Osteoblast (primary cell): ENCODE data around the gene NOL6. TPM values are rescaled to one million over a fixed set of nuclear protein-coding genes. Genes with fewer than 3 reads are reported as not detected.
A peak's percentile ranks its signal among the peaks of the same experiment; 100 is the strongest.
"Not testable (repeated sequence)": the region's sequence is repeated elsewhere in the genome, so short reads cannot be mapped to it uniquely, and the experiment has no call there.

Experiments
- DNase-seq: peaks from one replicate; pipeline ENCODE4 v3.0.0; 2011; ENCODE audit warnings: low spot score, mixed read lengths; ENCODE audit not compliant: insufficient read length; ENCODE audit errors: missing footprints
- H2AFZ ChIP-seq: 2 replicates; pipeline ENCODE4 v1.6.0; 2011; ENCODE audit warnings: mild to moderate bottlenecking, low read length
- H3K27ac ChIP-seq: 2 replicates; pipeline ENCODE4 v1.5.1; 2011; ENCODE audit warnings: mild to moderate bottlenecking, low read depth, low read length, moderate library complexity
- H3K27me3 ChIP-seq: 2 replicates; pipeline ENCODE4 v1.6.0; 2012; ENCODE audit warnings: mild to moderate bottlenecking, control low read depth, inconsistent platforms, low read length, moderate library complexity; ENCODE audit not compliant: insufficient read depth
- H3K36me3 ChIP-seq: 2 replicates; pipeline ENCODE4 v1.5.1; 2011; ENCODE audit warnings: mild to moderate bottlenecking, low read length, control low read depth, moderate library complexity; ENCODE audit not compliant: insufficient read depth
- H3K4me1 ChIP-seq: 2 replicates; pipeline ENCODE4 v1.5.1; 2011; ENCODE audit warnings: mild to moderate bottlenecking, low read length, control low read depth, moderate library complexity; ENCODE audit not compliant: insufficient read depth
- H3K4me2 ChIP-seq: 2 replicates; pipeline ENCODE4 v1.6.0; 2011; ENCODE audit warnings: mild to moderate bottlenecking, low read length; ENCODE audit not compliant: insufficient read depth
- H3K4me3 ChIP-seq: fragments of 200-600 bp; sonication (generic); 3 replicates; pipeline ENCODE4 v1.5.1; 2012; ENCODE audit warnings: mild to moderate bottlenecking, low read length, inconsistent platforms; ENCODE audit not compliant: insufficient read depth
- H3K79me2 ChIP-seq: 2 replicates; pipeline ENCODE4 v1.6.0; 2012; ENCODE audit warnings: mild to moderate bottlenecking, low read length, control low read depth, inconsistent platforms; ENCODE audit not compliant: insufficient read depth
- H3K9me3 ChIP-seq: 2 replicates; pipeline ENCODE4 v1.5.1; 2011; ENCODE audit warnings: low read depth, low read length, control low read depth
- H4K20me1 ChIP-seq: 2 replicates; pipeline ENCODE4 v1.6.0; 2012; ENCODE audit warnings: mild to moderate bottlenecking, low read length, control low read depth; ENCODE audit not compliant: insufficient read depth
- total RNA-seq: library from RNA; depleted of rRNA; stranded (reverse); fragments of >200 nt; gene quantifications from 2 replicates; pipeline ENCODE4 v1.2.3, GENCODE V29; 2012
- TF ChIP-seq, protein P1 (sequence below): IDR thresholded peaks from 2 replicates; pipeline ENCODE4 v1.5.1; 2011; ENCODE audit warnings: mild to moderate bottlenecking, low read depth, low read length, moderate library complexity; ENCODE audit errors: extremely low read depth

The NOL6 gene, protein sequence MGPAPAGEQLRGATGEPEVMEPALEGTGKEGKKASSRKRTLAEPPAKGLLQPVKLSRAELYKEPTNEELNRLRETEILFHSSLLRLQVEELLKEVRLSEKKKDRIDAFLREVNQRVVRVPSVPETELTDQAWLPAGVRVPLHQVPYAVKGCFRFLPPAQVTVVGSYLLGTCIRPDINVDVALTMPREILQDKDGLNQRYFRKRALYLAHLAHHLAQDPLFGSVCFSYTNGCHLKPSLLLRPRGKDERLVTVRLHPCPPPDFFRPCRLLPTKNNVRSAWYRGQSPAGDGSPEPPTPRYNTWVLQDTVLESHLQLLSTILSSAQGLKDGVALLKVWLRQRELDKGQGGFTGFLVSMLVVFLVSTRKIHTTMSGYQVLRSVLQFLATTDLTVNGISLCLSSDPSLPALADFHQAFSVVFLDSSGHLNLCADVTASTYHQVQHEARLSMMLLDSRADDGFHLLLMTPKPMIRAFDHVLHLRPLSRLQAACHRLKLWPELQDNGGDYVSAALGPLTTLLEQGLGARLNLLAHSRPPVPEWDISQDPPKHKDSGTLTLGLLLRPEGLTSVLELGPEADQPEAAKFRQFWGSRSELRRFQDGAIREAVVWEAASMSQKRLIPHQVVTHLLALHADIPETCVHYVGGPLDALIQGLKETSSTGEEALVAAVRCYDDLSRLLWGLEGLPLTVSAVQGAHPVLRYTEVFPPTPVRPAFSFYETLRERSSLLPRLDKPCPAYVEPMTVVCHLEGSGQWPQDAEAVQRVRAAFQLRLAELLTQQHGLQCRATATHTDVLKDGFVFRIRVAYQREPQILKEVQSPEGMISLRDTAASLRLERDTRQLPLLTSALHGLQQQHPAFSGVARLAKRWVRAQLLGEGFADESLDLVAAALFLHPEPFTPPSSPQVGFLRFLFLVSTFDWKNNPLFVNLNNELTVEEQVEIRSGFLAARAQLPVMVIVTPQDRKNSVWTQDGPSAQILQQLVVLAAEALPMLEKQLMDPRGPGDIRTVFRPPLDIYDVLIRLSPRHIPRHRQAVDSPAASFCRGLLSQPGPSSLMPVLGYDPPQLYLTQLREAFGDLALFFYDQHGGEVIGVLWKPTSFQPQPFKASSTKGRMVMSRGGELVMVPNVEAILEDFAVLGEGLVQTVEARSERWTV
- 18.6 and 23.5 TPM in 2 replicates for total RNA-seq

DNA sequence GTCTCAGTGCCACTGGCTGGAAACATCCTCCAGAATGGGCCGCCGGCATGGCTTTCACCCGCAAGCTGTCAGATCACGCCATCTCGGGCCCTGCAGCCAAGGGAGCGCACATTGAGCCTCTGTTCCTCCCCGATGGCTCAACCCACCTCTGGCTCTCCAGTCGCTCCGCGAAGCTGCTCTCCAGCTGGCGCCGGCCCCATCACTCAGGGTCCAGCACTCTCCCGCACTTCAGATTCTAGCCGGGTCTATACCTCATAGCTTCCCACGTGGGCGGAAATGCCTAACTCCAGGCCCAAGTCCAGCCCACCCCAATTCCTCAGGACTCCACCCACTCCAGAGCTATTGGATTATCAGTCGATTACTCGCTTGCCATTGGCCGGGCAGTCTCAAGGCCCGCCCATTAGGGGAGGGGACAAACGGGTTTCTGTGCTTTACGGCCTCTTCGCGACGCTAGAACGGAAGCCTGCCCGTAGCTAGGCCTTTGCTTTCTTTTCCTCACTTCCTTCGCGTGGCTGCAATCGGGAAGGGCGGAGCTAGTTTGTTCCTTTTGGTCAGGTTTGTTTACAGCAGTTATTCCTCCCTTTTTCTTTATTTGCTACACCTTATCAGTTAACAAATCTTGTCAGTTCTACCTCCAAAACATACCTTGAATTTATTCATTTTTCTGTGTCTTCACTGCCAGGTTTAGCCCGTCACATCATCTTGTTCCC lies at the start of gene NOL6:
NOL6 (minus strand) TSS at position 282 of the 710 bp plus-strand sequence; CDS start at position 200, 82 bp downstream.
- H3K27me3 ChIP-seq, result no peaks in the 10 kb centered on the region
- H2AFZ ChIP-seq, result peak within 1 kb of the TSS; percentile 90
- H3K27ac ChIP-seq, result peak within 1 kb of the TSS; percentile 80
- TF ChIP-seq, protein P1, sequence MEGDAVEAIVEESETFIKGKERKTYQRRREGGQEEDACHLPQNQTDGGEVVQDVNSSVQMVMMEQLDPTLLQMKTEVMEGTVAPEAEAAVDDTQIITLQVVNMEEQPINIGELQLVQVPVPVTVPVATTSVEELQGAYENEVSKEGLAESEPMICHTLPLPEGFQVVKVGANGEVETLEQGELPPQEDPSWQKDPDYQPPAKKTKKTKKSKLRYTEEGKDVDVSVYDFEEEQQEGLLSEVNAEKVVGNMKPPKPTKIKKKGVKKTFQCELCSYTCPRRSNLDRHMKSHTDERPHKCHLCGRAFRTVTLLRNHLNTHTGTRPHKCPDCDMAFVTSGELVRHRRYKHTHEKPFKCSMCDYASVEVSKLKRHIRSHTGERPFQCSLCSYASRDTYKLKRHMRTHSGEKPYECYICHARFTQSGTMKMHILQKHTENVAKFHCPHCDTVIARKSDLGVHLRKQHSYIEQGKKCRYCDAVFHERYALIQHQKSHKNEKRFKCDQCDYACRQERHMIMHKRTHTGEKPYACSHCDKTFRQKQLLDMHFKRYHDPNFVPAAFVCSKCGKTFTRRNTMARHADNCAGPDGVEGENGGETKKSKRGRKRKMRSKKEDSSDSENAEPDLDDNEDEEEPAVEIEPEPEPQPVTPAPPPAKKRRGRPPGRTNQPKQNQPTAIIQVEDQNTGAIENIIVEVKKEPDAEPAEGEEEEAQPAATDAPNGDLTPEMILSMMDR, result no peak
- peak within 1 kb of the TSS; percentile 92 for H3K4me2 ChIP-seq
- H3K9me3 ChIP-seq, result no peaks in the 10 kb centered on the region
- H3K4me1 ChIP-seq, result peaks cover 13% of the 10 kb centered on the region
- peak; percentile 98 for DNase-seq
- peak within 1 kb of the TSS; percentile 87 for H3K4me3 ChIP-seq
- peaks cover 28% of the 10 kb centered on the region for H3K79me2 ChIP-seq
- peaks cover 32% of the 10 kb centered on the region for H3K36me3 ChIP-seq
- peaks cover 5% of the 10 kb centered on the region for H4K20me1 ChIP-seq

DNA sequence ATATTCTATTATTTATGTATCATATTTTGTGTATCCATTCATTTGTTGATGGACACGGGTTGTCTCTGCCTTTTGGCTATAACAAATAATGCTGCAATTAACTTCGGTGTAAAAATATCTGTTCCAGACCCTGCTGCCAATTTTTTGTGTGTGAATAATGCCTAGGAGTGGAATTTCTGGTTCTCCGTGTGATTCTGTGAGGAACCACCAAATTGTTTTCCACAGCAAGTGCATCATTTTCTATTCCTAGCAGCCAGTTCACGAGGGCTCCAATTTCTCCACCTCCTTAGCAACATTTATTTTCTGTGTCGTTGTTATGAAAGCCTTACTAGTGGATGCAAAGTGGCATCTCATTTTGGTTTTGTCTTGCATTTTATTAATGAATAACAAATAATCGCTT lies 48.1 kb upstream of the NOL6 start:
- not testable (repeated sequence) for H3K79me2 ChIP-seq, H3K36me3 ChIP-seq, H3K4me2 ChIP-seq, H3K27ac ChIP-seq, H3K9me3 ChIP-seq, H2AFZ ChIP-seq, H4K20me1 ChIP-seq, DNase-seq, H3K4me3 ChIP-seq
- H3K4me1 ChIP-seq, result peaks cover 11% of the 10 kb centered on the region
- H3K27me3 ChIP-seq, result peaks cover 21% of the 10 kb centered on the region

DNA sequence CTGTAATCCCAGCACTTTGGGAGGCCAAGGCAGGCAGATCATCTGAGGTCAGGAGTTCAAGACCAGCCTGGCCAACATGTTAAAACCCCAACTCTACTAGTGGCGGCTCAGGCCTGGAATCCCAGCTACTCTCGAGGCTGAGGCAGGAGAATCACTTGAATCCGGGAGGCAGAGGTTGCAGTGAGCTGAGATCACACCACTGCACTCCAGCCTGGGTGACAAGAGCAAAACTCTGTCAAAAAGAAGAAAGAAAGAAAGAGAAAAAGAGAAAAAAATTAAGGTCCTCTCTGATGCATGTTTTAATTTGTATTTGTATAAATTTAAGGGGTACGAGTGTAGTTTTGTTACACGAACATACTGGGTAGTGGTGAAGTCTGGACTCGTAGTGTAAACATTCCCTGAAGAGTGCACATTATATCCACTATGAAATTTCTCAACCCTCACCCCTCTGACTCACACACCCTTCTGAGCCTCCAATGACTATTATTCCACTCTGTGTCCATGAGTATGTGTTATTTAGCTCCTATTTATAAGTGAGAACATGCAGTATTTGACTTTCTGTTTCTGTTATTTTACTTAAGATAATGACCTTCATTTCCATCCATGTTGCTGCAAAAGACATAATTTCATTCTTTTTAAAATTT lies 44.3 kb upstream of the NOL6 start:
- not testable (repeated sequence) for H3K4me1 ChIP-seq, H3K27me3 ChIP-seq, H4K20me1 ChIP-seq, H3K36me3 ChIP-seq, H3K9me3 ChIP-seq, H3K79me2 ChIP-seq, H3K4me3 ChIP-seq
- Histone ChIP-seq H3K27ac (peak overlapping the region; percentile 60), H3K4me2 (peak overlapping the region; percentile 11), H2AFZ (peak overlapping the region; percentile 15)
- DNase-seq, result peak; percentile 85

DNA sequence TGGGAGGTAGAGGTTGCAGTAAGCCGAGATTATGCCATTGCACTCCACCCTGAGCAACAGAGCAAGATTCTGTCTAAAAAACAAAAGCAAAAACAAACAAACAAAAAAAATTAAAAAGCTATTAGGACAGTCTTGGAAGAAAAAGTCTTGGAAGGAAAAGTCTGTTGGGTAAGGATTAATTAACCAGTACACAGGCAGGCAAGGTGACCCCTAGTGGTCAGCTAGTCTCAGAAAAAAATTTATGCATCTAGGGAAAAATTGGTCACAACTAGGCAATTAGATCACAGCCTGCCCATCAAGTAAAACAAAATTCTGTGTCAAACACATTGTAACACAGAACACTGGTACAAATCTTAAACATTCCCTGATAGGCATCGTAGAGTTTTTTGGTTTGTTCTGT lies 43.6 kb upstream of the NOL6 start:
- no peaks in the 10 kb centered on the region for H3K27me3 ChIP-seq
- no peak overlapping the region for H3K4me2 ChIP-seq
- H3K79me2 ChIP-seq, result no peaks in the 10 kb centered on the region
- peak overlapping the region; percentile 60 for H3K27ac ChIP-seq
- H3K4me1 ChIP-seq, result peaks cover 6% of the 10 kb centered on the region
- no peak overlapping the region for H3K4me3 ChIP-seq
- H3K9me3 ChIP-seq, result no peaks in the 10 kb centered on the region
- no peaks in the 10 kb centered on the region for H4K20me1 ChIP-seq
- TF ChIP-seq, protein P1, result peak; percentile 69
- DNase-seq, result no peak
- H2AFZ ChIP-seq, result no peak overlapping the region
- no peaks in the 10 kb centered on the region for H3K36me3 ChIP-seq

DNA sequence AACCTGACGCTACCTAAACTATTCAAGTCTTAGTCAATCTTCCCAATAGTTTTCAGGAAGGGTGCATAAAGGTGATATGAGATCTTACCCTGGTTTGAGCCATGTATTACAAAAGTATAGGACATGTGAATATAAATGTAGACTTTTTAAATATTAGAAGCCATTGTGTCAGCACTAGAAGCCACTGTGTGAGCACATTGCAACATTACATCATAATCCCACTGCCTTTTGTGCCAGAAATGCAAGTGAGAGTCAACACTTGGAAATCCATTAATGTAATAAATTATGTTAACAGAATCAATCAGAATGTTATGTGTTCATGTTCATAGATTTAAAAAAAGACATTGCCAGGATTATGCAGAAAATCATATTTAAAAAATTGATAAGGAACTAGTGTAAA lies 42.7 kb upstream of the NOL6 start:
- DNase-seq, H2AFZ ChIP-seq, H3K79me2 ChIP-seq, H3K36me3 ChIP-seq, H3K27me3 ChIP-seq, H3K4me1 ChIP-seq, H3K27ac ChIP-seq, H4K20me1 ChIP-seq, H3K4me2 ChIP-seq, H3K9me3 ChIP-seq, H3K4me3 ChIP-seq: not testable (repeated sequence)

DNA sequence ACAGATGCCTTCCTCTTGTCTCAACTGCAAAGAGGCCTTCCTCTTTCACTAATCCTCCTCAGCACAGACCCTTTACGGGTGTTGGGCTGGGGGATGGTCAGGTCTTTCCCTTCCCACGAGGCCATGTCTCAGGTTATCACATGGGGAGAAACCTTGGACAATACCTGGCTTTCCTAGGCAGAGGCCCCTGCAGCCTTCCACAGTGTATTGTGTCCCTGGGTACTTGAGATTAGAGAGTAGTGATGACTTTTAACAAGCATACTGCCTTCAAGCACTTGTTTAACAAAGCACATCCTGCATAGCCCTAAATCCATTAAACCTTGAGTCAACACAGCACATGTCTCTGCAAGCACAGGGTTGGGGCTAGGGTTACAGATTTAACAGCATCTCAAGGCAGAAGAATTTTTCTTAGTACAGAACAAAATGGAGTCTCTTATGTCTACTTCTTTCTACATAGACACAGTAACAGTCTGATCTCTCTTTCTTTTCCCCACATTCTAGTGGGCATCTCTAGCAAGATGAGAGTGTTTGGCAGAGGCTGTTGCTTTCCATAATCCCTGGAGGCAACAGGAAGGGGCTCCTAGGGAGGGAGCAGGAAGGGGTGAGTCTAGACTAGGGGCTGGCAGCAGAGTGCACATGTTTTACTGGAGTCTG lies 41.7 kb upstream of the NOL6 start:
- H2AFZ ChIP-seq, DNase-seq, H3K27ac ChIP-seq, H3K4me2 ChIP-seq, H3K36me3 ChIP-seq, H3K4me1 ChIP-seq, H3K9me3 ChIP-seq, H3K27me3 ChIP-seq, H3K79me2 ChIP-seq, H3K4me3 ChIP-seq, H4K20me1 ChIP-seq: not testable (repeated sequence)
